GM12878 (cell line): ENCODE results near the gene RNF126.
A peak's percentile ranks its signal among the peaks of the same experiment; 100 is the strongest.

Experiments used
- BACH1 ChIP-seq: fragments of 450-650 bp; IDR thresholded peaks from 2 replicates; pipeline ENCODE4 v1.6.1; 2017; ENCODE audit warnings: mild to moderate bottlenecking, borderline replicate concordance
- EZH2 ChIP-seq: IDR thresholded peaks from 2 replicates; pipeline ENCODE4 v1.6.1; 2012; ENCODE audit warnings: low read depth, mild to moderate bottlenecking, control low read depth, inconsistent platforms, low read length, borderline replicate concordance; ENCODE audit not compliant: control insufficient read depth
- POLR2A ChIP-seq: IDR thresholded peaks from 2 replicates; pipeline ENCODE4 v1.6.1; 2011; ENCODE audit warnings: low read depth, mild to moderate bottlenecking, low read length
- SMAD5 ChIP-seq: IDR thresholded peaks from 2 replicates; pipeline ENCODE4 v1.6.1; 2016; ENCODE audit warnings: antibody characterized with exemption, low read depth
- TAF1 ChIP-seq: IDR thresholded peaks from 2 replicates; pipeline ENCODE4 v1.6.1; 2011; ENCODE audit warnings: mild to moderate bottlenecking, low read depth, low read length, borderline replicate concordance
- TF ChIP-seq, protein P1 (sequence below), 3 experiments: IDR thresholded peaks in 2 of 3; conservative IDR thresholded peaks in 1 of 3; 2 replicates each; pipeline ENCODE4 v1.5.1; 2011; ENCODE audit warnings: low read depth in 3 of 3, low read length in 3 of 3, mild to moderate bottlenecking in 3 of 3, control low read depth in 2 of 3, moderate library complexity in 2 of 3, inconsistent platforms in 1 of 3, mixed read lengths in 1 of 3; ENCODE audit not compliant: control insufficient read depth in 2 of 3, insufficient read depth in 1 of 3; ENCODE audit errors: extremely low read depth in 1 of 3

DNA sequence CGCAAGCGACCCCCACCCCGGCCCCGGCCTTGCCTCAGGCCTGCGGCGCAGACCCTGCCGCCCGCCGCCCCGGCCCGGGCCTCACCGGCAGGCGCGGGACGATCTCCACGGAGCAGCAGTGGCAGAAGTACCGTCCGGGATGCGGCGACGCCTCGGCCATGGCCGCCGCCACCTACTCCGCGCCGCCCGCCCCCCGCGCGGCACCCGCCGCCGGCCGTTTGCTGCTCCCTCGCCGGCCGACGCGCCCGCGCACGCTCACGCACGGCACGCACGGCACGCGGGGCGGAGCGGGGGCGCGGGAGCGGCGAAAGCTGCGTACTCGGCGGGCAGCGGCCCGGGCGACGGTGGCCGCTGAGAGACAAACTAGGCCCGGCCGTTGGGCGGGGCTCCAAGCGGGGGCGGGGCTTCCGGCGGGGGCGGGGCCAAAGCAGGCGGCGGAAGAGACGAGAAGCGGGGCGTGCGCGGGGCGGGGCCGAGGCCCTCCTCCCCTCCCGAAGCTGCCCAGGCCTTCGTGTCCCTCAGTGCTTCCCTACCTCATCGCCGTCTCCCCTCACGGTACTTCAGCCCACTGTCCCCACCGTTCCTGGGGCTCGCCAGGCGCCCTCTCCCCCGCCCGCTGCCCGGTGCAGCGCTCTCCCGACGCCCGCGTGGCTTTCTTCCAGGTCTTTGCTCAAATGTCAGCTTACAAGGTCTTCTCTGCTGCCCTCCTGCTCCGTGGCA, at the start of gene RNF126:
- TF ChIP-seq, protein P1, sequence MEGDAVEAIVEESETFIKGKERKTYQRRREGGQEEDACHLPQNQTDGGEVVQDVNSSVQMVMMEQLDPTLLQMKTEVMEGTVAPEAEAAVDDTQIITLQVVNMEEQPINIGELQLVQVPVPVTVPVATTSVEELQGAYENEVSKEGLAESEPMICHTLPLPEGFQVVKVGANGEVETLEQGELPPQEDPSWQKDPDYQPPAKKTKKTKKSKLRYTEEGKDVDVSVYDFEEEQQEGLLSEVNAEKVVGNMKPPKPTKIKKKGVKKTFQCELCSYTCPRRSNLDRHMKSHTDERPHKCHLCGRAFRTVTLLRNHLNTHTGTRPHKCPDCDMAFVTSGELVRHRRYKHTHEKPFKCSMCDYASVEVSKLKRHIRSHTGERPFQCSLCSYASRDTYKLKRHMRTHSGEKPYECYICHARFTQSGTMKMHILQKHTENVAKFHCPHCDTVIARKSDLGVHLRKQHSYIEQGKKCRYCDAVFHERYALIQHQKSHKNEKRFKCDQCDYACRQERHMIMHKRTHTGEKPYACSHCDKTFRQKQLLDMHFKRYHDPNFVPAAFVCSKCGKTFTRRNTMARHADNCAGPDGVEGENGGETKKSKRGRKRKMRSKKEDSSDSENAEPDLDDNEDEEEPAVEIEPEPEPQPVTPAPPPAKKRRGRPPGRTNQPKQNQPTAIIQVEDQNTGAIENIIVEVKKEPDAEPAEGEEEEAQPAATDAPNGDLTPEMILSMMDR (IDR thresholded peaks at IDR 0.05 in 2 of 3, conservative IDR thresholded peaks at IDR 0.05 in 1 of 3; ENCODE audit: control insufficient read depth in 2 of 3, extremely low read depth in 1 of 3, insufficient read depth in 1 of 3, low read depth in 3 of 3, low read length in 3 of 3) = no peak
- TF ChIP-seq EZH2 = no peak
- TF ChIP-seq POLR2A = peak; percentile 81
- peak; percentile 74 for TF ChIP-seq BACH1
- peak; percentile 63; the same call in 1 of the 2 replicates for TF ChIP-seq TAF1
- TF ChIP-seq SMAD5 = no peak
